Kidney epithelial cell (primary cell): Measurements from ENCODE around the gene LY9. TPM values are rescaled to one million over a fixed set of nuclear protein-coding genes. Genes with fewer than 3 reads are reported as not detected.

ENCODE experiments used
- DNase-seq: peaks from one replicate; pipeline ENCODE4 v3.0.0-alpha.2; 2010; ENCODE audit warnings: low read depth
- H3K27me3 ChIP-seq: 2 replicates; pipeline ENCODE4 v1.6.0; 2011; ENCODE audit warnings: low read length; ENCODE audit not compliant: control insufficient read depth, insufficient read depth
- H3K36me3 ChIP-seq: 2 replicates; pipeline ENCODE4 v1.5.1; 2011; ENCODE audit warnings: low read length; ENCODE audit not compliant: control insufficient read depth, insufficient read depth
- H3K4me3 ChIP-seq: 2 replicates; pipeline ENCODE4 v1.5.1; 2011; ENCODE audit warnings: low read depth, mild to moderate bottlenecking, control low read depth, low read length
- CTCF ChIP-seq: IDR thresholded peaks from 2 replicates; pipeline ENCODE4 v1.5.1; 2011; ENCODE audit warnings: mild to moderate bottlenecking, moderate library complexity, low read length, control low read depth, inconsistent platforms; ENCODE audit not compliant: insufficient read depth, poor library complexity, severe bottlenecking
- total RNA-seq: library from RNA; depleted of rRNA; stranded (reverse); fragments of >200 nt; gene quantifications from 2 replicates; pipeline ENCODE4 v1.2.3, GENCODE V29; 2015

The LY9 gene
- total RNA-seq, 1 donor from 2014 or later: not detected

GRCh38 chr1:160836561-160836960 lies 40.6 kb downstream of the LY9 start:
- Histone ChIP-seq H3K36me3 (no peaks in the 10 kb centered on the region), H3K4me3 (no peak overlapping the region), H3K27me3 (no peaks in the 10 kb centered on the region)
- no peak for TF ChIP-seq CTCF
- no peak for DNase-seq

GRCh38 chr1:160836981-160837557 lies 41.1 kb downstream of the LY9 start:
- H3K4me3 ChIP-seq: no peak overlapping the region
- no peak for TF ChIP-seq CTCF
- no peaks in the 10 kb centered on the region for H3K36me3 ChIP-seq
- H3K27me3 ChIP-seq: no peaks in the 10 kb centered on the region
- DNase-seq: no peak

- DNase-seq: peak; percentile 25
- Histone ChIP-seq H3K4me3 (no peak overlapping the region), H3K27me3 (no peaks in the 10 kb centered on the region), H3K36me3 (no peaks in the 10 kb centered on the region)
- TF ChIP-seq CTCF: no peak
These were observed 41.7 kb downstream of the LY9 start for GRCh38 chr1:160837558-160838205.

- Histone ChIP-seq H3K36me3 (no peaks in the 10 kb centered on the region), H3K4me3 (no peak overlapping the region), H3K27me3 (no peaks in the 10 kb centered on the region)
- TF ChIP-seq CTCF: no peak
- DNase-seq: no peak
These were observed 42.9 kb downstream of the LY9 start for GRCh38 chr1:160838888-160839287.

- H3K27me3 ChIP-seq: no peaks in the 10 kb centered on the region
- H3K36me3 ChIP-seq: no peaks in the 10 kb centered on the region
- no peak for DNase-seq
- TF ChIP-seq CTCF: no peak
- no peak overlapping the region for H3K4me3 ChIP-seq
These were observed 43.8 kb downstream of the LY9 start for GRCh38 chr1:160839746-160840145.

- Histone ChIP-seq H3K27me3 (no peaks in the 10 kb centered on the region), H3K4me3 (no peak overlapping the region), H3K36me3 (no peaks in the 10 kb centered on the region)
- no peak for DNase-seq
- TF ChIP-seq CTCF: no peak
These were observed 45.1 kb downstream of the LY9 start for GRCh38 chr1:160841079-160841478.
